Tibial nerve (tissue), 4 donors: ENCODE results near the gene MLPH.

ENCODE experiments used
- CTCF ChIP-seq, 5 experiments: fragments of 200-600 bp in 3 of 5; fragments of 450-650 bp in 2 of 5; sonication (generic) in 3 of 5; IDR thresholded peaks; one replicate each; pipeline ENCODE4 v1.5.1; 2016 to 2019; ENCODE audit warnings: antibody characterized with exemption in 5 of 5, mild to moderate bottlenecking in 3 of 5, moderate library complexity in 2 of 5
- EP300 ChIP-seq, 2 donors: sonication (generic); formaldehyde crosslinking; IDR thresholded peaks; one replicate each; pipeline ENCODE4 v1.6.1; 2017; ENCODE audit warnings: antibody characterized with exemption in 2 of 2, mild to moderate bottlenecking in 1 of 2
- POLR2A ChIP-seq, 2 donors: fragments of 450-650 bp; IDR thresholded peaks; one replicate each; pipeline ENCODE4 v1.6.1; 2017; ENCODE audit warnings: antibody characterized with exemption in 2 of 2, mild to moderate bottlenecking in 2 of 2, moderate library complexity in 2 of 2

GRCh38 chr2:237576974-237577373 lies 89.9 kb downstream of the MLPH start:
- TF ChIP-seq CTCF (IDR thresholded peaks at IDR 0.05) (no peak), EP300 (IDR thresholded peaks at IDR 0.05) (no peak), POLR2A (IDR thresholded peaks at IDR 0.05) (no peak)
